ENCODE measurements around the gene TFAP2D.

TFAP2D gene

DNA sequence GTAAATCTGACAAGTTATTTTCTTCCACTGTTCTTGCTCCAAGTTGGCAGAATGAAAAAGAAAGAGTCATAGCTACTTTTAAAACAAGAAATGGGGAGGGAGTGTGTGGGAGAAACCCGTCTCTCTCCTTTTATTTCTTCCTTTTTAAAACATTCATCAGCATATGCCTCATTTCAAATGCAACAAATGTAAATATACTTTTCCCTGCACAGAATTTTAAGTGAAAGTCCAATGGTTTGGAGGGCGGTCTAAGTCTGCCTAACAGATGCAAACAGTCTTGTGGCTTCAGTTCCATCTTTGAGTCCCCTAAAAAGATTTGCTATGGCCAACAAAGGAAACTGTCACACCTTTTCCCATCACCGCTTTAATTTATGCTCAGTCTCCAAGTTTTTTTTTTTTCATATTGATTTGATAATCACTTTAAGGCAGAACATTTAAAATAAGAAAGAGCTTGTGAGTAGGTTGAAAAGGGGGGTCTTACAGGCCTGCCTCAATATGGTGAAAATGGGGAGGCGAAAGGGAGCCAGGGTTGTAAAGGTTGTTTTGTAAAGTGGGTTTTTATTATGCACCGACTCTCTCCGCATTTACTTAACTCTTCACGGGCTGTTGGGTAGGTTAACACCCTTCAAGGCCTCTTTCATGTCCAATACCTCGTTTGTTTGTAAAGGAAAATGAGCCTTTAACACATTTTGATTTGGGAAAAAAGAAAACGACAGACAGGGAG is 4.6 kb downstream of the TFAP2D start:
- Histone ChIP-seq H2AFZ (ENCODE audit: low read length) (no peak overlapping the region), H3K36me3 (ENCODE audit: insufficient read depth, low read length) (no peaks in the 10 kb centered on the region), H4K20me1 (ENCODE audit: insufficient read depth, low read length) (no peaks in the 10 kb centered on the region), H3K9ac (ENCODE audit: low read length) (no peak overlapping the region), H3K9me3 (ENCODE audit: low read length) (no peaks in the 10 kb centered on the region), H3K79me2 (ENCODE audit: insufficient read depth, low read length) (no peaks in the 10 kb centered on the region), H3F3A (ENCODE audit: insufficient read depth, low read length) (no peaks in the 10 kb centered on the region), H3K9me2 (ENCODE audit: low read depth, low read length) (no peaks in the 10 kb centered on the region), H3K27ac (ENCODE audit: low read depth, low read length, poor library complexity, severe bottlenecking) (no peak overlapping the region), H3K4me1 (ENCODE audit: insufficient read depth, low read length, severe bottlenecking) (no peaks in the 10 kb centered on the region), H3K27me3 (ENCODE audit: insufficient read depth, low read length) (no peaks in the 10 kb centered on the region), H3K4me2 (ENCODE audit: low read length) (no peak overlapping the region), H3K4me3 (ENCODE audit: low read depth, low read length, poor library complexity, severe bottlenecking) (no peak overlapping the region)
- no peak for TF ChIP-seq EZH2 (IDR thresholded peaks at IDR 0.05; ENCODE audit: borderline replicate concordance, low read length)

GRCh38 chr6:50718566-50718965 is 5.2 kb downstream of the TFAP2D start:
- Histone ChIP-seq H3K79me2 (ENCODE audit: insufficient read depth, low read length) (no peaks in the 10 kb centered on the region), H2AFZ (ENCODE audit: low read length) (no peak overlapping the region), H4K20me1 (ENCODE audit: insufficient read depth, low read length) (no peaks in the 10 kb centered on the region), H3K9me3 (ENCODE audit: low read length) (no peaks in the 10 kb centered on the region), H3F3A (ENCODE audit: insufficient read depth, low read length) (no peaks in the 10 kb centered on the region), H3K4me3 (ENCODE audit: low read depth, low read length, poor library complexity, severe bottlenecking) (no peak overlapping the region), H3K4me2 (ENCODE audit: low read length) (no peak overlapping the region), H3K27ac (ENCODE audit: low read depth, low read length, poor library complexity, severe bottlenecking) (no peak overlapping the region), H3K9me2 (ENCODE audit: low read depth, low read length) (no peaks in the 10 kb centered on the region), H3K4me1 (ENCODE audit: insufficient read depth, low read length, severe bottlenecking) (no peaks in the 10 kb centered on the region), H3K27me3 (ENCODE audit: insufficient read depth, low read length) (no peaks in the 10 kb centered on the region), H3K36me3 (ENCODE audit: insufficient read depth, low read length) (no peaks in the 10 kb centered on the region), H3K9ac (ENCODE audit: low read length) (no peak overlapping the region)
- TF ChIP-seq EZH2 (IDR thresholded peaks at IDR 0.05; ENCODE audit: borderline replicate concordance, low read length), result no peak
- TF ChIP-seq CTCF (IDR thresholded peaks at IDR 0.05; ENCODE audit: low read length), result no peak

DNA sequence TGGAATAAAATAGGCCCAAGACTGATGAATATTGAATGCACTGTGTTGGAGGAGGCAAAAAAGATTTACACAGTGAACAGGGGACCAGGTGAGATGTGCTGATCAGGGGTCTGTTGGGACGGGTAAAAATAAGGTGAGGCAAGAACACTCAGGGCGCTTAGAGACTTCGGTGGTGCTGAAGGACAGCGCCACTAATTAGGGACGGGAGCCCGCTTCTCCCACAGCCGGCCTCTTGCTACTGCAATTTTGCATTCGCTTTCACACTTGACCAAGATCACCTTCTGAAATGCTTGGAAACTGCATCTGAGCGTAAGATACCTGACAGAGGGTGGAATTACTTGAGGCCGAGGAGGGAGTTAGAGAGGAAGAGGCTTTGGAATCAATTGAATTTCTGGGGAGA is 7.3 kb downstream of the TFAP2D start:
- TF ChIP-seq EZH2 (IDR thresholded peaks at IDR 0.05; ENCODE audit: borderline replicate concordance, low read length), result no peak
- no peak for TF ChIP-seq CTCF (IDR thresholded peaks at IDR 0.05; ENCODE audit: low read length)

DNA sequence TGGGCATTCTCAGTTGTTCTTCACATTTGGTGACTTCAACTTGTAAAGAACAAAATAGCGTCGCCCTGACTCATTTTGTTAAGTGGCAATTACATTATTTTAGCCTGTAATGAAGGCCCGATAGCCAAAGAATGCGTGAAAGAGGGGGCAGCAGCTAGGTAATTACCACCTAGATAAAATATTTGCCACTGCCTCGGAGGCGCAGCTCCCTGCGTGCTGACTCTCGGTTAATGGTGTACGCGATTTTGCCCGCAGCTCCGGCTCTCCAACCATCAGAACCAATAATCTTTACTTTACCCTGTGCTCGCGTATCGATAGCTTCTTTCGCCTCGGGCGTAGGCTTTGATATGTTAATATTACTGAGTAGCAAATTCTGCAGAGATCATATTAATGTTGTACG is 8.7 kb downstream of the TFAP2D start:
- Histone ChIP-seq H3K4me1 (ENCODE audit: insufficient read depth, low read length, severe bottlenecking) (no peaks in the 10 kb centered on the region), H3K9me2 (ENCODE audit: low read depth, low read length) (no peaks in the 10 kb centered on the region), H2AFZ (ENCODE audit: low read length) (no peak overlapping the region), H3K27me3 (ENCODE audit: insufficient read depth, low read length) (no peaks in the 10 kb centered on the region), H3K9me3 (ENCODE audit: low read length) (no peaks in the 10 kb centered on the region), H4K20me1 (ENCODE audit: insufficient read depth, low read length) (no peaks in the 10 kb centered on the region), H3K4me2 (ENCODE audit: low read length) (no peak overlapping the region), H3K9ac (ENCODE audit: low read length) (no peak overlapping the region), H3K79me2 (ENCODE audit: insufficient read depth, low read length) (no peaks in the 10 kb centered on the region), H3K36me3 (ENCODE audit: insufficient read depth, low read length) (no peaks in the 10 kb centered on the region), H3K4me3 (ENCODE audit: low read depth, low read length, poor library complexity, severe bottlenecking) (no peak overlapping the region), H3K27ac (ENCODE audit: low read depth, low read length, poor library complexity, severe bottlenecking) (no peak overlapping the region), H3F3A (ENCODE audit: insufficient read depth, low read length) (no peaks in the 10 kb centered on the region)
- TF ChIP-seq CTCF (IDR thresholded peaks at IDR 0.05; ENCODE audit: low read length) (no peak), EZH2 (IDR thresholded peaks at IDR 0.05; ENCODE audit: borderline replicate concordance, low read length) (no peak)

More for the DNA sequence above, 7.3 kb downstream of the TFAP2D start:
- Histone ChIP-seq H3K27ac (ENCODE audit: low read depth, low read length, poor library complexity, severe bottlenecking) (no peak overlapping the region), H2AFZ (ENCODE audit: low read length) (no peak overlapping the region), H3F3A (ENCODE audit: insufficient read depth, low read length) (no peaks in the 10 kb centered on the region), H3K9ac (ENCODE audit: low read length) (no peak overlapping the region), H3K79me2 (ENCODE audit: insufficient read depth, low read length) (no peaks in the 10 kb centered on the region), H3K9me2 (ENCODE audit: low read depth, low read length) (no peaks in the 10 kb centered on the region), H3K4me2 (ENCODE audit: low read length) (no peak overlapping the region), H3K4me1 (ENCODE audit: insufficient read depth, low read length, severe bottlenecking) (no peaks in the 10 kb centered on the region), H3K27me3 (ENCODE audit: insufficient read depth, low read length) (no peaks in the 10 kb centered on the region), H3K4me3 (ENCODE audit: low read depth, low read length, poor library complexity, severe bottlenecking) (no peak overlapping the region), H4K20me1 (ENCODE audit: insufficient read depth, low read length) (no peaks in the 10 kb centered on the region), H3K9me3 (ENCODE audit: low read length) (no peaks in the 10 kb centered on the region), H3K36me3 (ENCODE audit: insufficient read depth, low read length) (no peaks in the 10 kb centered on the region)

Data from OCI-LY1 (cell line).